Subcutaneous abdominal adipose tissue (tissue), 5 donors: ENCODE results near the gene GALNT12.
A peak's percentile ranks its signal among the peaks of the same experiment; 100 is the strongest.

Experiments used
- H3K27ac ChIP-seq: one replicate; pipeline ENCODE4 v1.7.0; 2013; ENCODE audit warnings: low read depth, mild to moderate bottlenecking, inconsistent platforms, low read length, moderate library complexity
- H3K27me3 ChIP-seq, 5 donors: one replicate each; pipeline ENCODE4 v1.7.0; 2013; ENCODE audit warnings: low read length in 5 of 5, inconsistent platforms in 1 of 5; ENCODE audit not compliant: control insufficient read depth in 5 of 5, insufficient read depth in 4 of 5
- H3K36me3 ChIP-seq, 5 donors: one replicate each; pipeline ENCODE4 v1.7.0; 2013; ENCODE audit warnings: low read length in 5 of 5; ENCODE audit not compliant: control insufficient read depth in 5 of 5, insufficient read depth in 5 of 5
- H3K4me1 ChIP-seq, 5 donors: one replicate each; pipeline ENCODE4 v1.7.0; 2013; ENCODE audit warnings: low read length in 5 of 5, mild to moderate bottlenecking in 3 of 5, moderate library complexity in 1 of 5; ENCODE audit not compliant: control insufficient read depth in 5 of 5, insufficient read depth in 5 of 5
- H3K4me3 ChIP-seq, 5 donors: one replicate each; pipeline ENCODE4 v1.7.0; 2013; ENCODE audit warnings: low read length in 5 of 5, low read depth in 1 of 5
- H3K9ac ChIP-seq, 5 donors: one replicate each; pipeline ENCODE4 v1.7.0; 2013; ENCODE audit warnings: low read length in 5 of 5, mild to moderate bottlenecking in 4 of 5, moderate library complexity in 3 of 5
- H3K9me3 ChIP-seq, 5 donors: one replicate each; pipeline ENCODE4 v1.7.0; 2013; ENCODE audit warnings: low read length in 5 of 5; ENCODE audit not compliant: control insufficient read depth in 5 of 5
- donor health status: healthy.
- donor health status: healthy.
- donor health status: healthy.
- donor health status: healthy.
- donor health status: healthy.

Gene GALNT12

DNA sequence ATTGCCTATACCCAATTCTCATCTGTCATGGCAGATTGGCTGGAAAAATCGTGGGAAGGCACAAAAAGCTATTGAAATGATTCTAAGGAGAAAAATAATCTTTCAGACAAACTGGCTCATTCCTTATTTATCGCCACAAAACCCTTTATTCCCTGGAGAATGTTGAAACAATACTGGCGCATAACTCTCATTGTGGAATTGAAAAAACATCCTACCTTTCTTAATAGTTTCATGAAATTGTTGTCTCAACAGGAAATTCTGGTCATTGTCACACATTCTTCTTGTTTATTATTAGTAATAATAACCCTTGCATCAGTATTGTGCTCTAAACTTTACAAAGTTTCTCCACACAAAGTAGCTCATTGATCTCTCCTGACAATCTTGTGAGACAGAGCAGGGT, 87.3 kb downstream of the GALNT12 start:
- peak overlapping the region in 1 of 5 donors; percentile 40 for H3K9ac ChIP-seq
- peak overlapping the region; percentile 45 for H3K27ac ChIP-seq
- H3K4me3 ChIP-seq, result no peak overlapping the region
- H3K9me3 ChIP-seq, result peaks cover 0 to 4% (median 0%) of the 10 kb centered on the region in 5 donors
- no peaks in the 10 kb centered on the region for H3K27me3 ChIP-seq
- no peaks in the 10 kb centered on the region for H3K36me3 ChIP-seq
- H3K4me1 ChIP-seq, result peaks cover 0 to 52% (median 15%) of the 10 kb centered on the region in 5 donors

DNA sequence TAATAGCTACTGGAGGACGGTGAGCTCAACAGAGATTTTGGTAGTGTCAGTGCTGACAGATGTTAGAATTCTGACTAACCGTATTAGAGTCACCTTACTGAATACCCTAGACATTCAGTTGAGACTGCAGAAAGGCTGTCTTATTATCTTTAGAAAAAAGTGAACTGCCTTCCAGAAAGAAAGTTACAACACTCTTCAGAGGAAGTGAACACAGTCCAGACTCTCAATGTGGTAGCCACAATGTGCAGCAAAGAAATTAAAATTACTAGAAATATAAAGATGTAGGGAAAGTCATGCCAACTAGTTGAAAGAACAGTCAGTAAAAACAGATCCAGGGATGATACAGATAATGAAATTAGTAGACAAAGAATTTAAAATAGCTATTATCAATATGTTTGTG, 89.2 kb downstream of the GALNT12 start:
- H3K9me3 ChIP-seq, result peaks cover 0 to 4% (median 0%) of the 10 kb centered on the region in 5 donors
- H3K9ac ChIP-seq, result no peak overlapping the region
- no peaks in the 10 kb centered on the region for H3K36me3 ChIP-seq
- H3K4me1 ChIP-seq, result peaks cover 0 to 45% (median 6%) of the 10 kb centered on the region in 5 donors
- no peaks in the 10 kb centered on the region for H3K27me3 ChIP-seq
- no peak overlapping the region for H3K4me3 ChIP-seq
- H3K27ac ChIP-seq, result no peak overlapping the region

DNA sequence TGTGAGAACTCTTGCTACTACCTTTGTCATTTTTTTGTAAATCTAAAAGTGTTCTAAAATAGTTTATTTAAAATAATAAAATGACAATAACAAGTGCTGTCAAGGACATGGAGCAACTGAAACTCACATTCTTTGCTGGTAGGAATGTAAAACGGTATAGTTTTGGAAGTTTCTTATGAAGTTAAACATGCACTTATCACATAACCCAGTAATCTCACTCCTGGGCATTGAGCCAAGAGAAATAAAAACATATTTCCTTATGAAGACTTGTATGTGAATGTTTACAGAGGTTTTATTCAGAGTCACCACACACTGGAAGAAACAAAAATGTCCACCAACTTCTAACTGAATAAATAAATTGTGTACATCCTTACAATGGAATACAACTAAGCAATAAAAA, 90.3 kb downstream of the GALNT12 start:
- H3K36me3 ChIP-seq, result no peaks in the 10 kb centered on the region
- H3K9me3 ChIP-seq, result peaks cover 0 to 4% (median 0%) of the 10 kb centered on the region in 5 donors
- H3K27me3 ChIP-seq, result no peaks in the 10 kb centered on the region
- no peak overlapping the region for H3K9ac ChIP-seq
- H3K27ac ChIP-seq, result no peak overlapping the region
- peaks cover 0 to 39% (median 6%) of the 10 kb centered on the region in 5 donors for H3K4me1 ChIP-seq
- no peak overlapping the region for H3K4me3 ChIP-seq

DNA sequence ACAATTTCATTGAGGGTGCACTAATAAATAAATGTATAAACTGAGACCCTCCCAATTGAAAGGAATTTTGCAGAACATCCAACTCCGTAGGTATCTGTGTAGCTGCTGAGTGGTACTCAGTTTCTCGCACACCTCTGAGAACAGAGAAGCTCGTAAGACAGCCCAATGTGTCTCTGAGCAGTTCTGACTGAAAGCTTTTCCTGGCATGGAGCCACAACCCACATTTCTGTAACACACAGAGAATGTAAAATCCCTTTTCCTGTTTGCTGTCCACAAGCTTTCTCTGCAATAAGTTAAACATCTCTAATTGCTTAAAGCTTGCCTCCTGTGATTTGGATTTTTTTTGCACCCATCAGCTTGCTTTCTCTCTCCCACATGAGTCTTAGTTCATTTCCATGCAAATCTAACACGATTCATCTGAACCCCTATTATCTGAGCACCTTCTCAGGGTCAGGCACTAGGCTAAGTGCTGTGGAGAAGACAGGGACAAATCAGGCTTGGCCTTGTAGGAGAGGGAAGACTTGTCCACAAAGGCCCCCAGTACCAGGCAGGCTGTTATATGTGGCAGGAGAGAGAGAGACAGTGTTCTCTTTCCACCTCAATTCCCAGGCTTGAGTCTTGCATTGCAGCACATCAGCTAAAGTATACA, 92.1 kb downstream of the GALNT12 start:
- no peak overlapping the region for H3K4me3 ChIP-seq
- H3K27me3 ChIP-seq, result no peaks in the 10 kb centered on the region
- H3K9me3 ChIP-seq, result peaks cover 0 to 4% (median 0%) of the 10 kb centered on the region in 5 donors
- H3K36me3 ChIP-seq, result no peaks in the 10 kb centered on the region
- H3K4me1 ChIP-seq, result peaks cover 0 to 34% (median 6%) of the 10 kb centered on the region in 5 donors
- H3K27ac ChIP-seq, result no peak overlapping the region
- no peak overlapping the region for H3K9ac ChIP-seq
